Astrocyte (in vitro differentiated cells and primary cell): ENCODE results near the gene SNTB2. TPM values are rescaled to one million over a fixed set of nuclear protein-coding genes. Genes with fewer than 3 reads are reported as not detected.

ENCODE experiments used
- DNase-seq: peaks from one replicate; pipeline ENCODE4 v3.0.0-alpha.2; 2010; ENCODE audit warnings: low read depth
- FAIRE-seq: peaks from 2 replicates; lab custom pipeline; 2011; peaks lifted over from hg19 to GRCh38; lab: Jason Lieb, UNC
- H2AFZ ChIP-seq: 2 replicates; pipeline ENCODE4 v1.6.0; 2012; ENCODE audit warnings: low read depth, low read length, inconsistent platforms
- H3K27ac ChIP-seq: 2 replicates; pipeline ENCODE4 v1.5.1; 2011; ENCODE audit warnings: low read depth, low read length, inconsistent platforms
- H3K27me3 ChIP-seq: 2 replicates; pipeline ENCODE4 v1.6.0; 2011; ENCODE audit warnings: low read length, inconsistent platforms; ENCODE audit not compliant: insufficient read depth
- H3K36me3 ChIP-seq: 2 replicates; pipeline ENCODE4 v1.5.1; 2011; ENCODE audit warnings: low read length, inconsistent platforms; ENCODE audit not compliant: insufficient read depth
- H3K4me1 ChIP-seq: 2 replicates; pipeline ENCODE4 v1.5.1; 2011; ENCODE audit warnings: low read length, inconsistent platforms; ENCODE audit not compliant: insufficient read depth
- H3K4me2 ChIP-seq: 2 replicates; pipeline ENCODE4 v1.6.0; 2012; ENCODE audit warnings: low read length, inconsistent platforms
- H3K4me3 ChIP-seq: 2 replicates; pipeline ENCODE4 v1.5.1; 2011; ENCODE audit warnings: low read depth, mild to moderate bottlenecking, low read length, inconsistent platforms; ENCODE audit not compliant: insufficient read depth
- H3K79me2 ChIP-seq: 2 replicates; pipeline ENCODE4 v1.6.0; 2012; ENCODE audit warnings: mild to moderate bottlenecking, low read length, inconsistent platforms; ENCODE audit not compliant: insufficient read depth
- H3K9ac ChIP-seq: 2 replicates; pipeline ENCODE4 v1.6.0; 2012; ENCODE audit warnings: mild to moderate bottlenecking, low read length, inconsistent platforms
- H3K9me3 ChIP-seq: 2 replicates; pipeline ENCODE4 v1.5.1; 2012; ENCODE audit warnings: low read depth, mild to moderate bottlenecking, low read length, inconsistent platforms; ENCODE audit not compliant: insufficient read depth
- H4K20me1 ChIP-seq: 2 replicates; pipeline ENCODE4 v1.6.0; 2012; ENCODE audit warnings: low read length, inconsistent platforms; ENCODE audit not compliant: insufficient read depth
- H3K27ac Mint-ChIP-seq: one replicate; pipeline ENCODE4 v1.8.0; 2021; ENCODE audit warnings: mild to moderate bottlenecking, mixed read lengths; ENCODE audit not compliant: unreplicated experiment
- H3K27me3 Mint-ChIP-seq: one replicate; pipeline ENCODE4 v1.8.0; 2021; ENCODE audit warnings: low read depth, mixed read lengths; ENCODE audit not compliant: unreplicated experiment
- H3K36me3 Mint-ChIP-seq: one replicate; pipeline ENCODE4 v1.8.0; 2021; ENCODE audit warnings: low read depth, mixed read lengths; ENCODE audit not compliant: unreplicated experiment
- H3K4me1 Mint-ChIP-seq: one replicate; pipeline ENCODE4 v1.8.0; 2021; ENCODE audit warnings: low read depth, mixed read lengths; ENCODE audit not compliant: unreplicated experiment
- H3K4me3 Mint-ChIP-seq: one replicate; pipeline ENCODE4 v1.8.0; 2021; ENCODE audit warnings: mild to moderate bottlenecking, moderate library complexity, mixed read lengths; ENCODE audit not compliant: unreplicated experiment
- H3K9me3 Mint-ChIP-seq: one replicate; pipeline ENCODE4 v1.8.0; 2021; ENCODE audit warnings: mild to moderate bottlenecking, mixed read lengths; ENCODE audit not compliant: unreplicated experiment
- CTCF ChIP-seq: IDR thresholded peaks from 2 replicates; pipeline ENCODE4 v1.5.1; 2011; ENCODE audit warnings: low read depth, mild to moderate bottlenecking, inconsistent platforms, low read length, moderate library complexity; ENCODE audit not compliant: insufficient read depth
- EZH2 ChIP-seq: IDR thresholded peaks from 2 replicates; pipeline ENCODE4 v1.6.1; 2012; ENCODE audit warnings: mild to moderate bottlenecking, low read length, inconsistent platforms; ENCODE audit not compliant: insufficient read depth
- total RNA-seq: library from RNA; stranded (reverse); gene quantifications from 2 replicates; pipeline ENCODE4 v1.2.1, GENCODE V29; 2021

Gene SNTB2
- total RNA-seq, 1 donor from 2014 or later: 30.4 TPM

DNA sequence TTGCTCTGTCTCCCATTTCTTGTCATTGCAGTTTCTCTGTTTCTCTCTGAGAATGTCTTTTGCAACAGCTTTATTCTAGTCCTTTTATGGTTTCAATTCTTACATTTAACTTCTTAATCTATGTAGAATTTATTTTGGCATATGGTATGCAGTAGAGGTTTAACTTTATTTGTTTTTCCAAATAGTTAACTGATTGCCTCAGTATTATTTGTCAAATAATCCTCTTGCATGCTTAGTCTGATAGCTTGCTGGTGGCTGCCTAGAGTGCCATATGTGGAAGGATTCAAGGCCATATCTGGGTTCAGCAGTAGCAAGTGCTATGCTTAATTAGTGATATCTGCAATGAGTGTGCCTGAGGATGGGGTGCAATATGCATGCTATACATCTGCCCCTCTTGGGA, 6.9 kb downstream of the SNTB2 start:
- H3K36me3 Mint-ChIP-seq: peaks cover 4% of the 10 kb centered on the region
- Histone ChIP-seq H4K20me1 (peaks cover 78% of the 10 kb centered on the region), H3K79me2 (peaks cover 98% of the 10 kb centered on the region), H3K9ac (no peak overlapping the region), H3K4me1 (peaks cover 23% of the 10 kb centered on the region), H3K9me3 (no peaks in the 10 kb centered on the region), H2AFZ (no peak overlapping the region), H3K36me3 (no peaks in the 10 kb centered on the region), H3K27ac (no peak overlapping the region), H3K27me3 (no peaks in the 10 kb centered on the region), H3K4me2 (peak overlapping the region; percentile 33), H3K4me3 (no peak overlapping the region)
- DNase-seq (peak; percentile 47), FAIRE-seq (no peak)
- H3K27me3 Mint-ChIP-seq: no peaks in the 10 kb centered on the region
- no peak overlapping the region for H3K4me3 Mint-ChIP-seq
- TF ChIP-seq EZH2 (no peak), CTCF (no peak)
- H3K9me3 Mint-ChIP-seq: no peaks in the 10 kb centered on the region
- peaks cover 19% of the 10 kb centered on the region for H3K4me1 Mint-ChIP-seq
- H3K27ac Mint-ChIP-seq: no peak overlapping the region

GRCh38 chr16:69194488-69194887, 7.5 kb downstream of the SNTB2 start:
- Histone ChIP-seq H3K9me3 (no peaks in the 10 kb centered on the region), H3K4me1 (peaks cover 18% of the 10 kb centered on the region), H3K4me2 (no peak overlapping the region), H3K9ac (no peak overlapping the region), H3K27me3 (no peaks in the 10 kb centered on the region), H3K4me3 (no peak overlapping the region), H3K27ac (no peak overlapping the region), H4K20me1 (peaks cover 78% of the 10 kb centered on the region), H2AFZ (no peak overlapping the region), H3K36me3 (no peaks in the 10 kb centered on the region), H3K79me2 (peaks cover 98% of the 10 kb centered on the region)
- Mint-ChIP-seq H3K27me3 (no peaks in the 10 kb centered on the region), H3K4me3 (no peak overlapping the region), H3K36me3 (peaks cover 4% of the 10 kb centered on the region), H3K4me1 (peaks cover 19% of the 10 kb centered on the region), H3K27ac (no peak overlapping the region), H3K9me3 (no peaks in the 10 kb centered on the region)
- FAIRE-seq (no peak), DNase-seq (no peak)
- TF ChIP-seq EZH2: no peak
- no peak for TF ChIP-seq CTCF

DNA sequence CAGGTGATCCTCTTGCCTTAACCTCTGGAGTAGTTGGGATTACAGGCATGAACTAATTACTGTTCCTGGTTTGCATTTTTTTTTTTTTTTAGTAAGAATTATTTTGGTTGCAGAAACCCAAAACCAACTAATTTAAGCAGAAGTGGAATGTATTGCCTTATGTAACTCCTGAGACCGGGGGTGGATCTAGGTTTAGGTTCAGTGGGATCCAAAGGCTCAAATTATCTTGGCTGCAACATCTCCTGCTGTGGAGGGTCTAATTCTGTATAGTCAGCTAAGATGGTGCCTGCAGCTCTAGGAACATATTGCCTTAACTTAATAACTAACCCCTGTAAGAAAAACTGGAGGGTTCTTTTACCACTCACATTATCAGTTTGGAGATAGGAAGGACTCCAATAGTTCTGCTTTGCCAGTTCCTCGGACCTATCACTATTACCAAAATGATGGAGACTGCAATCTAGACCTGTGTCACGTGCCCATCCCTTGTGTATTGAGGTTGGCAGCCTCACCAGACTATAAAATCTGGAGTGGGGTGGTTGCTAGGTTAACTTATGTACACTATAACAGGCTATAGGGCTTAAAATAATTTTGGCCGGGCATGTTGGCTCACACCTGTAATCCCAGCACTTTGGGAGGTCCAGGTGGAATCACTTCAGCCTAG, 8.5 kb downstream of the SNTB2 start:
- H3K4me1 ChIP-seq: peaks cover 14% of the 10 kb centered on the region
- DNase-seq (no peak), FAIRE-seq (no peak)
- no peaks in the 10 kb centered on the region for H3K27me3 ChIP-seq
- H3K36me3 ChIP-seq: no peaks in the 10 kb centered on the region
- no peak overlapping the region for H3K4me3 ChIP-seq
- H4K20me1 ChIP-seq: peaks cover 78% of the 10 kb centered on the region
- TF ChIP-seq CTCF (no peak), EZH2 (no peak)
- H3K4me2 ChIP-seq: no peak overlapping the region
- H2AFZ ChIP-seq: no peak overlapping the region
- no peaks in the 10 kb centered on the region for H3K9me3 Mint-ChIP-seq
- H3K27me3 Mint-ChIP-seq: no peaks in the 10 kb centered on the region
- no peaks in the 10 kb centered on the region for H3K9me3 ChIP-seq
- no peak overlapping the region for H3K4me3 Mint-ChIP-seq
- H3K27ac Mint-ChIP-seq: no peak overlapping the region
- H3K36me3 Mint-ChIP-seq: peaks cover 4% of the 10 kb centered on the region
- H3K27ac ChIP-seq: no peak overlapping the region
- no peak overlapping the region for H3K9ac ChIP-seq
- H3K4me1 Mint-ChIP-seq: peaks cover 13% of the 10 kb centered on the region
- peaks cover 98% of the 10 kb centered on the region for H3K79me2 ChIP-seq
